ENCODE data around the gene CRACR2A.

CRACR2A gene

DNA sequence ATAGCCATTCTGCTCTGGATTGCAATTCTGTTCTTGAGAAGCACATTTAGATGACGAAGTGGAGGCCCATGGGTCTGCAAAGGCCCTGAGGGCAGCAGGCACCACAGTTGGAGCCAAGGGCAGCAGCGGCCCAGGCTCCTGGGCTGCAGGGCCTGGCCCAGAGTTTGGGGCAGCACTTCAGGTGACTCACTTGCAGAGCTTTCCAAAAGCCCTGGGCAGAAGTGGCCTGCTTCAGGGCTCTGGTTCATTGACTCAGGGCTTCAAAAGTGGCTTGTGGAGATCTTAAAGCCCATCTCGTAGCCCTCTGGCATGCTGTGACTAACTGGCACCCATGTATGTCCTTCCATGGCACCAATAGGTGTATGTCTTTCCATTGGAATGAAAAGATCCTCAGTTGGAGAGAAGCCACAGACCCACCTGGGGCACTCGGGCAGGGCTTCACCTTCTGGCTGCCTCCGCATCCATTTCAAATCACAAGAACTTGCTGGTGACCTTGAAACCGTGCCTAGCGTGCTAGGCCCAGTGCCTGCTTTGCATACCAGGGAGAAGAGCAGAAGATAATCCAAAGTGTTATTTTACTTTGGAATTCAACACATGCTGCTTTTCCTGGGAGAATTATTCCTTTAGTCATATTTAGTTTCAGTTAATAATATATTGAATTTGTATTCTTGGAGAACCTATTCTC lies 155.2 kb downstream of the CRACR2A start:
- TF ChIP-seq, protein P1, sequence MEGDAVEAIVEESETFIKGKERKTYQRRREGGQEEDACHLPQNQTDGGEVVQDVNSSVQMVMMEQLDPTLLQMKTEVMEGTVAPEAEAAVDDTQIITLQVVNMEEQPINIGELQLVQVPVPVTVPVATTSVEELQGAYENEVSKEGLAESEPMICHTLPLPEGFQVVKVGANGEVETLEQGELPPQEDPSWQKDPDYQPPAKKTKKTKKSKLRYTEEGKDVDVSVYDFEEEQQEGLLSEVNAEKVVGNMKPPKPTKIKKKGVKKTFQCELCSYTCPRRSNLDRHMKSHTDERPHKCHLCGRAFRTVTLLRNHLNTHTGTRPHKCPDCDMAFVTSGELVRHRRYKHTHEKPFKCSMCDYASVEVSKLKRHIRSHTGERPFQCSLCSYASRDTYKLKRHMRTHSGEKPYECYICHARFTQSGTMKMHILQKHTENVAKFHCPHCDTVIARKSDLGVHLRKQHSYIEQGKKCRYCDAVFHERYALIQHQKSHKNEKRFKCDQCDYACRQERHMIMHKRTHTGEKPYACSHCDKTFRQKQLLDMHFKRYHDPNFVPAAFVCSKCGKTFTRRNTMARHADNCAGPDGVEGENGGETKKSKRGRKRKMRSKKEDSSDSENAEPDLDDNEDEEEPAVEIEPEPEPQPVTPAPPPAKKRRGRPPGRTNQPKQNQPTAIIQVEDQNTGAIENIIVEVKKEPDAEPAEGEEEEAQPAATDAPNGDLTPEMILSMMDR (conservative IDR thresholded peaks at IDR 0.05): no peak
- H3K27ac ChIP-seq: no peak overlapping the region

DNA sequence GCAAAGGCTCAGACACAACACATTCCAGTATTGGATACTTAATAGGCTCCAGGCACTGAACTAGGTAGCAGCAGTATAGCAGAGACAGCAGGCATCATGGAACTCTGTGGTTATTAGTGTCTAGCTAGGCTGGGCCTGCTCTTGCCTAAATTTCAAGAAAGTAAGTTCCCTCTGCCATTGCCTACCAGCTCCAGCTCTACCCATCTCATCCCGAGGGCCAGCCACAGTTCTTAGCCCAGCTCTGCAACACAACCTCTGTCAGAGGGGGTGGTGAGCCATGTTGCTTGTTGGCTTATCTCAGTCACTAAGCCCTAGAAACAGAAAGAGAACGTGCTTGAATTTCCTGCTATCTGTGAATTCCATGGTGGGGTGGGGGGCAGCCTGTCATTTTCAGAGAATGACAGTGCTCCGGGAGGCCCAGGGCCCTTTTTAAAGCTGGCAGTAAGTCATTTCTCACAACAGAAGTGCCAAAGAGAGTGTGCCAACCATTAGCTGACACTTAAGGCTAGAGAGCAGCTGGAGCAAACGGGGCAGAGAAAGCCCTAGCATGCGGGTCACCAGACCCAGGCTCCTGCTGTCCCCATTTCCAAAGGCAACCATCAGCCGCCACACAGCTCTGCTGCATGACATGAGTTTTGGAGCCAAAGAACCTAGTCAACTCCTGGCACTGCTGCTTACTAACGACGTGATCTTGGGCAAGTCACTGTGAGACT lies 156.1 kb downstream of the CRACR2A start:
- no peak overlapping the region for H3K27ac ChIP-seq
- TF ChIP-seq, protein P1 (conservative IDR thresholded peaks at IDR 0.05): no peak

DNA sequence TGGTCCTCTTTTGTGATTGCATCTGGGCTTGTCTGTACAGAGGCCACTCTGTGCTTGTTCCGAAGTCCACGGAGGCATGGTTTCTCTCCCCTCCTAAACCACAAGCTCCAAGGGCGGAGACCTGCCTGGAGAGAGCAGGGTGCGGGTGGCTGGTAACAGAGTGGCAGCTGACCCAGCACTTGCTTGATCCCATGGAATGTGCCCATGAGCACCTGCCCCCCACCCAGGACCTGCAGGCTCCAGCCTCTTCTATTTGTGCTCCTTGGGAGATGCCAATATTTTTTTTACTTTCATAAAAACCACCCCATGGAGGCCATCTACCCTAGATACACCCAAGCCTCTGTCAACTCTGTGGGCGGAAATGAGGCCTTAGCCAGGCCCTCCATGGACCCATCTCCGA lies 157.2 kb downstream of the CRACR2A start:
- no peak overlapping the region for H3K27ac ChIP-seq
- TF ChIP-seq, protein P1 (conservative IDR thresholded peaks at IDR 0.05): no peak

DNA sequence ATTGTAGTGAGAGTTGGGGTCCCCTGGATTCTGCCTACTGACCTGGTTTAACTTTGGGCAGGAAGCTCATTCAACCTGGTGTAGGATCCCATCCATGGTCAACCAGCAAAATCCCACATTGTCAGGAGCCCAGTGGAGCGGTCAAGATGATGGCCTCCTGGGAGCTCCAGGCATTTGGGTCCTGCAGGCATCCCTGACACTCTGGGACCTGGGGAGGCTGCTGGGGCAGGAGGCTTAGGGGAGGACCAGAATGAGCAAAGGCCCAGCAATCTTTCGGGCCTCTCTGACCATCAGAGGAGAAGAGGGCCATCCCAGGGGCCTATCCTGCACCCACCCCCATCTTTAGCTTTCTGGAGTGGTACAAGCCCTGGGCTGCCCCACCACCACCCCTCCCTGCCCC lies 157.9 kb downstream of the CRACR2A start:
- TF ChIP-seq, protein P1 (conservative IDR thresholded peaks at IDR 0.05): no peak
- H3K27ac ChIP-seq: no peak overlapping the region

DNA sequence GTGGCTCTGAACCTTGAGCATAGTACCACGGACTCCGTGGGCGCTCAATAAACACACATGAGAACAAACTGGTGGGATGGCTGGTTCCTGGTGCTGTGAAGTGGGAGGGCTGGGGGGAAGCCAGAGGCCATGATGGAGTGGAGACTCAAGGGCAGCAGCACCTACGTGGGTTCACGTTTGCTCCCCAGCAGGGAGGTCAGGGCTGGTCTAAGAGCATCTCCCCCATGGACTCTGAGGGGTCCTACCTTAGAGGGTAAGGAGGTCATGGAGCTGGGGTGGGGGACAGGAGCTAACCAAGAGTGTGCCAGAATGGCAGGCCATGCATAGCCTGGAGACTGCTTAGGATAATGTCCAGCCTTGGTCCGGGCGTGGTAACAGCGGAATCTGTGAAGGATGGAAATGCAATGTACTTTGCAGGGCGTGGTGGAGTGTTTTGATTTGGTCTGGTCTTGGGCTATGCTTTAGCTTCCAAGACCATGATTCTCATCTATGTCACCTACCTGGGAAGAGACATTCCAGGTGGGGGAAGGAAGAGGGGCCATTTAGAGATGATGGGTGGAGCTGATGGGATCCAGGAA lies 158.9 kb downstream of the CRACR2A start:
- H3K27ac ChIP-seq: no peak overlapping the region
- TF ChIP-seq, protein P1 (conservative IDR thresholded peaks at IDR 0.05): no peak

DNA sequence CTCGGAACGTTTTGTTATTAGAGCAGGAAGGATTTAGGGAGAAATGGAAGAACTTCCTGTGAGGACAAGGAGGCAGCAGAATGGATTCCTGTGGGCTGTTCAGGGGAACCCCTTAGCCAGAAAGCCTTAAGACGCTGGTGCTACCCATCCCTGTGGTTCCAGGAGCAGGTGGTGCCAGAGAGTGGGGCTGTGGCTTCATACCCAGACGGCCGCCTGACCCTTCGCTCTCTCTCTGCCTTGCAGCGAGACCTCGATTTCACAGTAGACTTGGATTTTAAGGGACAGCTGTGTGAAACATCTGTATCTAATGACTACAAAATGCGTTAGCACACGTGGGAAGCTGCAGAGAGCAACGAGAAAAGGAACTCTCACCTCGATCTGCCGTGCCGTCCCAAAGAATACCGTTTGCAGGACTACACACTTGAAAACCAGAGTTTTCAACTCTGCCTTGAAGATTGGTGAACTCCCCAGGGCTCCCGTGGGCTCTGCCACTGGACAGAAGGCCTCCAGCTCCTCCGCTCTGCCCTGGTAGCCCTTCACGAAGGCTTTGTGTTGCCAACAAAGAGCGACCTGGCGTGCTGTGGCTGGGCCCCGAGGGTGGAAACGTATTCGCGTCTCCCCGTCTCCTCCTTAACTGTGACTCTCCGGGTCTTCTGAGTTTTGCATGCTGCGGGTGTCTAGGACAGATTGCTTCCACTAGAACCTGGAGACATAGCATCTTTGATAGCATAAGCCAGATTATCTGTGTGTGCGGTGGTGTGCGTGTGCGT lies 159.9 kb downstream of the CRACR2A start:
- TF ChIP-seq, protein P1 (conservative IDR thresholded peaks at IDR 0.05): no peak
- no peak overlapping the region for H3K27ac ChIP-seq

DNA sequence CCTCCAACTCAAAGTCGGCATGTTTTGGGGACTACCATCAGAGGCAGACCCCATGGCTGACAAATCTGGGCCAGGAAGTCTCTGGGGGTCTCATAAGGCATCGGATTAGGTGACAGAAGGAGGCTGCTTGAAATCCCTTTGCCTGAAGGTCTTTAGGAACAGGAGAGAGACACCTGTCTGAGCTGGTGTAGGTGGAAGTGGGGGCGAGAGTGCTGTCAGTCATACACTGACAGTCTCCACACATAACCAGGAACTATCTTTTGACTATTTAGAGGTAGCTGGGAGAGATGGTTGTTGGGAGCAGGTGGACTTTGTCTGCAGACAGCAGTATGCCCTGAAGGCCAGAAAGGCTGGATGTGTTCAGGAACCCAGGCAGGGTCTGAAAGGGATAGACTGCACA lies 163.2 kb downstream of the CRACR2A start:
- TF ChIP-seq, protein P1 (conservative IDR thresholded peaks at IDR 0.05): no peak
- H3K27ac ChIP-seq: no peak overlapping the region
